ENCODE measurements around the gene LUC7L. TPM values are rescaled to one million over a fixed set of nuclear protein-coding genes. Genes with fewer than 3 reads are reported as not detected.

The LUC7L gene
- total RNA-seq, 1 experiment from 2014 or later = 74.1 TPM

Other genes starting within 250 kb of the LUC7L start
- 14.8 and 19.2 TPM in 2 replicates for gene POLR3K, start 175.8 kb downstream of the LUC7L start, total RNA-seq (2022)
- gene SNRNP25, start 175.6 kb downstream of the LUC7L start, total RNA-seq (2022) = 11.9 and 21.2 TPM in 2 replicates
- gene RHBDF1, start 156.8 kb downstream of the LUC7L start, total RNA-seq (2022) = 26.3 and 30.0 TPM in 2 replicates
- 62.8 and 66.1 TPM in 2 replicates for gene MPG, start 151.2 kb downstream of the LUC7L start, total RNA-seq (2022)
- 34.9 and 45.2 TPM in 2 replicates for gene NPRL3, start 90.8 kb downstream of the LUC7L start, total RNA-seq (2022)
- not detected in 2 replicates for gene HBZ, start 76.8 kb downstream of the LUC7L start, total RNA-seq (2022)
- not detected in 2 replicates for gene HBM, start 63.5 kb downstream of the LUC7L start, total RNA-seq (2022)
- not detected in 2 replicates for gene HBA2, start 56.6 kb downstream of the LUC7L start, total RNA-seq (2022)
- gene HBA1, start 52.8 kb downstream of the LUC7L start, total RNA-seq (2022) = 2.2 and 2.9 TPM in 2 replicates
- gene HBQ1, start 49.0 kb downstream of the LUC7L start, total RNA-seq (2022) = not detected in 2 replicates
- 61.2 and 67.3 TPM in 2 replicates for gene FAM234A, start 5.4 kb upstream of the LUC7L start, total RNA-seq (2022)
- 1.7 and 3.6 TPM in 2 replicates for gene RGS11, start 46.5 kb upstream of the LUC7L start, total RNA-seq (2022)
- not detected in 2 replicates for gene ARHGDIG, start 51.1 kb upstream of the LUC7L start, total RNA-seq (2022)
- gene PDIA2, start 53.7 kb upstream of the LUC7L start, total RNA-seq (2022) = 0.56 TPM in 1 of 2 replicates, not detected in the other
- 37.0 and 43.7 TPM in 2 replicates for gene AXIN1, start 123.3 kb upstream of the LUC7L start, total RNA-seq (2022)
- gene MRPL28, start 141.1 kb upstream of the LUC7L start, total RNA-seq (2022) = 105 and 121 TPM in 2 replicates
- gene PGAP6, start 152.5 kb upstream of the LUC7L start, total RNA-seq (2022) = 18.3 and 23.9 TPM in 2 replicates
- gene NME4, start 167.8 kb upstream of the LUC7L start, total RNA-seq (2022) = 71.9 and 76.8 TPM in 2 replicates
- gene DECR2, start 172.4 kb upstream of the LUC7L start, total RNA-seq (2022) = 29.0 and 37.2 TPM in 2 replicates
- gene RAB11FIP3, start 196.2 kb upstream of the LUC7L start, total RNA-seq (2022) = 37.5 and 40.6 TPM in 2 replicates